MM.1S (cell line): ENCODE measurements around the gene TSEN34.
"Not testable (repeated sequence)": the region's sequence is repeated elsewhere in the genome, so short reads cannot be mapped to it uniquely, and the experiment has no call there.

Experiments
- EZH2 ChIP-seq: fragments of 300-600 bp; sonication (generic); optimal IDR thresholded peaks from 2 replicates; pipeline ENCODE3; 2017; ENCODE audit warnings: low read depth, mild to moderate bottlenecking, antibody characterized with exemption, low read length, mixed read lengths
- EZH2phosphoT487 ChIP-seq: fragments of 300-600 bp; sonication (generic); IDR thresholded peaks from 2 replicates; pipeline ENCODE4 v1.6.1; 2018; ENCODE audit warnings: antibody characterized with exemption, low read length
- TF ChIP-seq, protein P1 (sequence below): fragments of 300-600 bp; sonication (generic); IDR thresholded peaks from 2 replicates; pipeline ENCODE4 v1.5.1; 2016; ENCODE audit warnings: antibody characterized with exemption, low read length, mixed read lengths

DNA sequence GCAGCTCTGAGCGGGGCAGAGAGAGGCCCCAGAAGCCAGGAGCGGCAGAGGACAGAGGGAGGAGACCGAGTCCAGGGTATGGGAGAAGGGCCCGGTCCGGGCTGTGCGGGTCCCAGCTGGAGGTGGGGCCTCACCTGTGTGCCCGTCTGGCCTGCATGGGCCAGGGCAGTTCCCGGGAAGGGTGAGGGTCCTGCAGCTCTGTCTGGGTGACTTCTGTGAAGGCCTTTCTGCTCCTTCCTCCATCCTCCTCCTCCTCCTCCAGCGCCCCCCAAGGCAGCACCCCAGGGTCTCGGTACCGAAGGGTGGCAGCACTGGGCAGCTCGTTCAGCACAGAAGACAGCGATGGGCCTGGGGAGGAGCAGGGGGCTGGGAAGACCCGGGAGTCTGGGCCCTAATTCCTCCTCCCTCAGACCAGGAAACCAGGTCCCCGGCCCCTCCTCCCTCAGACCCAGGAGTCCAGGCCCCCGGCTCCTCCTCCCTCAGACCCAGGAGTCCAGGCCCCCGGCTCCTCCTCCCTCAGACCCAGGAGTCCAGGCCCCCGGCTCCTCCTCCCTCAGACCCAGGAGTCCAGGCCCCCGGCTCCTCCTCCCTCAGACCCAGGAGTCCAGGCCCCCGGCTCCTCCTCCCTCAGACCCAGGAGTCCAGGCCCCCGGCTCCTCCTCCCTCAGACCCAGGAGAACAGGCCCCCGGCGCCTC lies 19.2 kb upstream of the TSEN34 start:
- TF ChIP-seq, protein P1, sequence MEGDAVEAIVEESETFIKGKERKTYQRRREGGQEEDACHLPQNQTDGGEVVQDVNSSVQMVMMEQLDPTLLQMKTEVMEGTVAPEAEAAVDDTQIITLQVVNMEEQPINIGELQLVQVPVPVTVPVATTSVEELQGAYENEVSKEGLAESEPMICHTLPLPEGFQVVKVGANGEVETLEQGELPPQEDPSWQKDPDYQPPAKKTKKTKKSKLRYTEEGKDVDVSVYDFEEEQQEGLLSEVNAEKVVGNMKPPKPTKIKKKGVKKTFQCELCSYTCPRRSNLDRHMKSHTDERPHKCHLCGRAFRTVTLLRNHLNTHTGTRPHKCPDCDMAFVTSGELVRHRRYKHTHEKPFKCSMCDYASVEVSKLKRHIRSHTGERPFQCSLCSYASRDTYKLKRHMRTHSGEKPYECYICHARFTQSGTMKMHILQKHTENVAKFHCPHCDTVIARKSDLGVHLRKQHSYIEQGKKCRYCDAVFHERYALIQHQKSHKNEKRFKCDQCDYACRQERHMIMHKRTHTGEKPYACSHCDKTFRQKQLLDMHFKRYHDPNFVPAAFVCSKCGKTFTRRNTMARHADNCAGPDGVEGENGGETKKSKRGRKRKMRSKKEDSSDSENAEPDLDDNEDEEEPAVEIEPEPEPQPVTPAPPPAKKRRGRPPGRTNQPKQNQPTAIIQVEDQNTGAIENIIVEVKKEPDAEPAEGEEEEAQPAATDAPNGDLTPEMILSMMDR, result not testable (repeated sequence)
- not testable (repeated sequence) for TF ChIP-seq EZH2, EZH2phosphoT487
